ENCODE data around the gene PRKCA. TPM values are rescaled to one million over a fixed set of nuclear protein-coding genes. Genes with fewer than 3 reads are reported as not detected.

Gene PRKCA
- total RNA-seq, 2 experiments from 2014 or later, result 78.4 to 79.7 TPM

GRCh38 chr17:66573078-66573477 lies 270.7 kb downstream of the PRKCA start:
- CTCF ChIA-PET, result interaction anchor here (0.7 to 1.1 kb wide), 2 partner anchors 32 to 372 kb away, joined by 3 read pairs; no protein-coding TSS in a partner anchor

DNA sequence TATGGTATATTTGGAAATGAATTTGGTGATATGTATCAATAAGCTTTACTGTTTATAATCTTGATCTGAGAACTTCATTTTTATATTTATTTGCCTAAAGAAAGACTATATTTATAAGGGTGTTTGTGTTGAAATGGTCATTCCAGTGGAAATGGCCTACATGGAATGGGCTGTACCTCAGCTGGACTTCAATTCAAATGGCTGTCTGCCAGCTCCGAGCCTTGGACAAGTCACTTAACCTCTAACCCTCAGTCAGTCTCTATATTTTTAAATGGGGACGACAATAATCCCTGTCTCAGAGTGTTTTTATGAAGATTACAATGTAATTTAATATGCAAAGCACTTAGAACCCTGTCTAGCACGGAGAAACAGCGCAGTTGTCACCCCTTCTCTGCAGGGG lies 271.7 kb downstream of the PRKCA start:
- Mint-ChIP-seq H3K4me3 (no peak overlapping the region), H3K27ac (no peak overlapping the region), H3K9me3 (peaks cover 2% of the 10 kb centered on the region), H3K27me3 (ENCODE audit: low read depth) (no peaks in the 10 kb centered on the region), H3K36me3 (ENCODE audit: low read depth) (peaks cover 7% of the 10 kb centered on the region), H3K4me1 (ENCODE audit: low read depth) (peaks cover 28% of the 10 kb centered on the region)
- intact Hi-C loops (cut with micrococcal nuclease), result loop anchor here (10.0 kb wide), 1 partner anchor 61 kb away; no protein-coding TSS in a partner anchor
- CTCF ChIA-PET, result interaction anchor here (1.1 kb wide), 1 partner anchor 373 kb away, joined by 3 read pairs; no protein-coding TSS in a partner anchor
- no peak for DNase-seq

More at GRCh38 chr17:66573078-66573477, 270.7 kb downstream of the PRKCA start:
- intact Hi-C loops (cut with micrococcal nuclease), result loop anchor here (10.0 kb wide), 1 partner anchor 62 kb away; no protein-coding TSS in a partner anchor
- peaks cover 2% of the 10 kb centered on the region for H3K9me3 Mint-ChIP-seq
- DNase-seq, result no peak
- H3K4me3 Mint-ChIP-seq, result no peak overlapping the region
- no peaks in the 10 kb centered on the region for H3K27me3 Mint-ChIP-seq (ENCODE audit: low read depth)
- H3K36me3 Mint-ChIP-seq (ENCODE audit: low read depth), result peaks cover 3% of the 10 kb centered on the region
- no peak overlapping the region for H3K27ac Mint-ChIP-seq
- peaks cover 23% of the 10 kb centered on the region for H3K4me1 Mint-ChIP-seq (ENCODE audit: low read depth)

DNA sequence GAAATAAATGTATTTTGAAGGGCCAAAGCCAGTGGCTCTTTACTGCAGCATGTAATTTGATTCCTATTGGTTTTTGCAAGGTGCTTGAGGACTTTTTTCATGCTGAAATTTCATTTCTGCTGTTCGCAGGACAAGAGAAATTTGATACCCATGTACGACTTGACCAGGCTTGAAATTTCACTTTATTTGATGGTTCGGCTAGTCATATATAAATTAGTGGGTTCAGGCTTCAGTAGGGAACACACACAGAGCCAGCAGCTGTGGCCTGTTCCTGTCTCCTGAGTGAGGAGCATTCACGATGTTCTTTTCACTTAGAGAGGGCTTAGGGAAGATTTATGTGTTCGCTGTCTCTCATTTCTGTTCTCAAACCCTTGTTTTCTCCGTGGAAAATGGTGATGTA lies 274.1 kb downstream of the PRKCA start:
- intact Hi-C loops (cut with micrococcal nuclease), result loop anchor here (10.0 kb wide), 1 partner anchor 58 kb away; no protein-coding TSS in a partner anchor
- H3K27me3 Mint-ChIP-seq (ENCODE audit: low read depth), result no peaks in the 10 kb centered on the region
- H3K4me1 Mint-ChIP-seq (ENCODE audit: low read depth), result peaks cover 34% of the 10 kb centered on the region
- DNase-seq, result no peak
- H3K9me3 Mint-ChIP-seq, result no peaks in the 10 kb centered on the region
- no peak overlapping the region for H3K4me3 Mint-ChIP-seq
- H3K36me3 Mint-ChIP-seq (ENCODE audit: low read depth), result peaks cover 20% of the 10 kb centered on the region
- CTCF ChIA-PET, result interaction anchor here (1.0 to 1.5 kb wide), 3 partner anchors 10 to 376 kb away, joined by 3 to 4 read pairs (median 4); no protein-coding TSS in a partner anchor
- no peak overlapping the region for H3K27ac Mint-ChIP-seq

GRCh38 chr17:66577041-66577440 lies 274.6 kb downstream of the PRKCA start:
- Mint-ChIP-seq H3K27ac (no peak overlapping the region), H3K36me3 (ENCODE audit: low read depth) (peaks cover 24% of the 10 kb centered on the region), H3K4me1 (ENCODE audit: low read depth) (peaks cover 35% of the 10 kb centered on the region), H3K4me3 (no peak overlapping the region), H3K27me3 (ENCODE audit: low read depth) (no peaks in the 10 kb centered on the region), H3K9me3 (no peaks in the 10 kb centered on the region)
- CTCF ChIA-PET, result interaction anchor here (1.0 to 1.5 kb wide), 4 partner anchors 9 to 377 kb away, joined by 3 to 4 read pairs (median 4); no protein-coding TSS in a partner anchor
- intact Hi-C loops (cut with micrococcal nuclease), result loop anchor here (10.0 kb wide), 1 partner anchor 58 kb away; no protein-coding TSS in a partner anchor
- no peak for DNase-seq

DNA sequence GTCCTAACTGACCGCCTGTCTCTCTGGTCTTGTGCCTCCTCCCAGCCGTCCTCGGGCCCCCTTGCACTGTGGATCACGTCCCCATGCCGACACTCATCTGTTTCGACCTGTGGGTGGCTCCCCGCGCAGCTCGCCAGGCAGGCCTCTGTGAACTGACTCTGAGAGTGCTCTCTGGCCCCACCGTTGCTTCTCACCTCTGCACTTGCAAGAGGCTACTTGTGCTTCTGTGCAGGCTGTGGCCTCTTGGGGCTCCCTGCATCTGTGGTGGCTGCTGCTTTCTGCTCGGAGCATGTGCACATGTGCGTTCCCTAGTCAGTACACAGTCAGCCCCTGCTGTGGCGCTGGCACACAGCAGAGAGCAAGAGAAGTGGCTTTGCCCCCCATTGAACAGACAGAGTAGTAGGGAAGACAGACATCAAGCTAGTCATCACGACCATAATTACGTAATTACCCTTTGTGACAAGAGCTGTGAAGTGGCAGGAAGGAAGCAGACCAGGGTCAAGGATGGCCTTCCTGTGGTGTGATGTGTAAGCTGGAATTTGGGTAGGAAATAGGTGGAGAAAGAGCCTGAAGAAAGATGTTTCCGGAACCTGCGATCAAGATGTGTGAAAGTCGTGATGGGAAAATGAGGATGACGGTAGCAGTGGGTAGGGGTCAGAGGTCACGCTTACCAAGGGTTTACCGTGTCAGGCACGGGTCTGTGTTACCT lies 276.5 kb downstream of the PRKCA start:
- peaks cover 29% of the 10 kb centered on the region for H3K4me1 Mint-ChIP-seq (ENCODE audit: low read depth)
- CTCF ChIA-PET, result interaction anchor here (1.1 kb wide), 1 partner anchor 368 kb away, joined by 5 read pairs; no protein-coding TSS in a partner anchor
- H3K9me3 Mint-ChIP-seq, result peaks cover 4% of the 10 kb centered on the region
- no peak overlapping the region for H3K4me3 Mint-ChIP-seq
- H3K27me3 Mint-ChIP-seq (ENCODE audit: low read depth), result no peaks in the 10 kb centered on the region
- no peak for DNase-seq
- H3K27ac Mint-ChIP-seq, result no peak overlapping the region
- H3K36me3 Mint-ChIP-seq (ENCODE audit: low read depth), result peaks cover 34% of the 10 kb centered on the region
- intact Hi-C loops (cut with micrococcal nuclease), result loop anchor here (10.0 kb wide), 1 partner anchor 56 kb away; no protein-coding TSS in a partner anchor

DNA sequence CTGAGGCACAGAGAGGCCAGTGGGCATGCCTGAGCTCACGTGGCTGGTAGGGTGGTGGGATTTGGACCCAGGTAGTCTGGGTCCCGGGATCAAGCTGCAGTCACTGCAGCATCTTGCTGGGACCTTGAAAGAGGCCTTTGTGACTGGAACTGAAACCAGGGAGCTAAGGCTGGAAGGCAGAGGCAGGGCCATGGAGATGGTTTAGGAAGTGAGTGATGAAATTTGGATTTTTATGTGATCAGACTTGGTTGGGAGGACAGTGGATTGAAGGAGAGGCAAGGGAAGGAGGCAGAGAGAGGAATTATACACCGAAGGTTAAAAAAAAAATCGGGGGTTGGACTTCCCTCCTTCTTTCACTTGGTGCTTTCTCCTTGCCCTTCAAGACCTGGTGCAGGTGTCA lies 277.1 kb downstream of the PRKCA start:
- Mint-ChIP-seq H3K27ac (no peak overlapping the region), H3K9me3 (peaks cover 4% of the 10 kb centered on the region), H3K4me3 (no peak overlapping the region), H3K4me1 (ENCODE audit: low read depth) (peaks cover 30% of the 10 kb centered on the region), H3K27me3 (ENCODE audit: low read depth) (no peaks in the 10 kb centered on the region), H3K36me3 (ENCODE audit: low read depth) (peaks cover 35% of the 10 kb centered on the region)
- CTCF ChIA-PET, result interaction anchor here (0.6 to 1.1 kb wide), 2 partner anchors 10 to 369 kb away, joined by 3 to 5 read pairs; no protein-coding TSS in a partner anchor
- intact Hi-C loops (cut with micrococcal nuclease), result loop anchor here (10.0 kb wide), 1 partner anchor 55 kb away; no protein-coding TSS in a partner anchor
- DNase-seq, result no peak

DNA sequence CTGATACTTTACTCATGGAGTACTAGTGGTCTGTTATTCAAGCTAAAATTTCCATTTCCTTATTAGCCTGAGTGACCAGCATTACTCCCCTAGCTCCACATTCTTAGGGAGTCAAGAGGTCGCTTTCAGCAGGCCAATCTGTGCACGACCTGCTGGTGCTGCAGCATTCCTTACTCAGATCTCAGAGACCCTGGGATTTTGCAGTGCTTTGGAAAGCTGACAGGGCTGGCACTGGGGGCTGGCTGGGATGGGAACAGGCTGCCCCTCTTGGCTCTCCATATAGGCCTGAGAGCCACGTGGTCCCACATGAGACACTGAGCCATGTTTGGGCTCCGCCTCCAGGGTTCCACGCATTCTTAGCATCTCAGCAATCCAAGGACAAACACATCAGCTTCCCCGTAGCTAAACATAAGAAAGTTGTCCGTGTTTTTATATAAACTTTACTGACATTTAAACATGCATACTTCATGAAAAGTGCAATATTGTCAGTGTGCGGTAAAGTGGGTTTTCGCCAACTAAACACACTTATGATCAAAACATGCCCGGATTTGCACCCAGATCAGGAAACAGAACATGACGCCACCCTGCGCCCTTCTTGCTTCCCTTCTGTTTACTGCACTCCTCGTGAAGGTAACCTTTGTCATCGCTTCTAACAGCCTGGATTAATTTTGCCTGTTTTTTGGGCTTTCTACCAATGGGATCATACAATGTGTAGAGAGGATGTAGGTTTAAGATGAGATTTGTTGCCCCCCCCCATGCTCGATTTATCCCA lies 278.0 kb downstream of the PRKCA start:
- H3K4me3 Mint-ChIP-seq, result no peak overlapping the region
- H3K9me3 Mint-ChIP-seq, result peaks cover 4% of the 10 kb centered on the region
- H3K36me3 Mint-ChIP-seq (ENCODE audit: low read depth), result peaks cover 37% of the 10 kb centered on the region
- no peaks in the 10 kb centered on the region for H3K27me3 Mint-ChIP-seq (ENCODE audit: low read depth)
- no peak for DNase-seq
- no peak overlapping the region for H3K27ac Mint-ChIP-seq
- intact Hi-C loops (cut with micrococcal nuclease), result no loop called here
- CTCF ChIA-PET, result interaction anchor here (0.6 to 0.7 kb wide), 2 partner anchors 11 to 350 kb away, joined by 3 read pairs; no protein-coding TSS in a partner anchor
- peaks cover 35% of the 10 kb centered on the region for H3K4me1 Mint-ChIP-seq (ENCODE audit: low read depth)

DNA sequence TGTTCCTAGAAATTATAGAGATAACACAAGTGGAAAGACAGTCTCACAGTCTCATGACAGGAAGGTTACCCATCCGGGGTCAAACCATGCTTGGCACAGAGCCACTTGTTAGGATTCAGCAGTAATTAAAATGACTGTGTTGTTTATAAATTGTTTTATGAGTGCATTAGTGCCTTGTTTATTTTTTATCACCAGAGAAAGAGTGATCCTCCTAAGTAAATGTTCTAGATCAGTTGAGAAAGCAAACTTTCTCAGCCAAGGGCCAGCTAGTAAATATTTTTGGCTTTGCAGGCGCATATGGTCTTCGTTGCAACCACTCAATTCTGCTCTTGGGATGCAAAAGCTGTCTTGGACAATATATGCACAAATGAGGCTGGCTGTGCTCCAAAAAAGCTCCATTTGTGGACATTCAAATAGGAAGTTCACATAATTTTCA lies 278.6 kb downstream of the PRKCA start:
- Mint-ChIP-seq H3K36me3 (ENCODE audit: low read depth) (peaks cover 37% of the 10 kb centered on the region), H3K4me1 (ENCODE audit: low read depth) (peaks cover 41% of the 10 kb centered on the region), H3K27ac (no peak overlapping the region), H3K9me3 (peaks cover 4% of the 10 kb centered on the region), H3K27me3 (ENCODE audit: low read depth) (no peaks in the 10 kb centered on the region), H3K4me3 (no peak overlapping the region)
- intact Hi-C loops (cut with micrococcal nuclease), result no loop called here
- no peak for DNase-seq
- CTCF ChIA-PET, result interaction anchor here (0.7 kb wide), 1 partner anchor 351 kb away, joined by 3 read pairs; no protein-coding TSS in a partner anchor

DNA sequence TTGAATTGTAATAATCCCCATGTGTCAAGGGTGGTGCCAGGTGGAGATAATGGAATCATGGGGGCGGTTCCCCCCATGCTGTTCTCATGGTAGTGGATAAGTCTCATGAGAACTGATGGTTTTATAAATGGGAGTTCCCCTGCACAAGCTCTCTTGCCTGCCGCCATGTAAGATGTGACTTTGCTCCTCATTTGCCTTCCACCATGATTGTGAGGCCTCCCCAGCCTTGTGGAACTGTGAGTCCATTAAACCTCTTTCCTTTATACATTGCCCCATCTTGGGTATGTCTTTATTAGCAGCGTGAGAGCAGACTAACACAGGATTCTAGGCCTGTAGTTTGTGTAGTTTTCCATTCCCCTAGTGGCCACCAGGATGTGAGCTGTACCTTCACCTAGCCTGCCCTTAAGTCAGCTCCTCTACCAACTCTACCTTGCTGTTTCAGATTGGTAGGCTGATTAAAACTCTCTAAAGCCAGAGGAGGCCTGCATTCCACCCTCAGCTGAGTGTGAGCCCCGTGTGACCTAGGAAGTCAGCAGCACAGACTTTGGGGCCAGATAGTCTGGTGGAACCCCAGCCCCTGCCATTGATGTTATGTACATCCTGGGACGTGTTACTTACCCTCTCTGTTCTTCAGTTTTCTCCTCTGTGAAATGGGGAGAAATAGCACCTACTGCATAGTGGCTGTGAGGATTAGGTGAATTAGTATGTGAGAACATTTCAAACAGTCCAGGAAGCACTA lies 280.1 kb downstream of the PRKCA start:
- DNase-seq, result no peak
- intact Hi-C loops (cut with micrococcal nuclease), result no loop called here
- Mint-ChIP-seq H3K27ac (no peak overlapping the region), H3K4me3 (no peak overlapping the region), H3K36me3 (ENCODE audit: low read depth) (peaks cover 37% of the 10 kb centered on the region), H3K27me3 (ENCODE audit: low read depth) (no peaks in the 10 kb centered on the region), H3K9me3 (peaks cover 4% of the 10 kb centered on the region), H3K4me1 (ENCODE audit: low read depth) (peaks cover 47% of the 10 kb centered on the region)
- CTCF ChIA-PET, result interaction anchor here (0.8 kb wide), 1 partner anchor 73 kb away, joined by 4 read pairs; no protein-coding TSS in a partner anchor

GRCh38 chr17:66583112-66583748 lies 280.8 kb downstream of the PRKCA start:
- intact Hi-C loops (cut with micrococcal nuclease), result no loop called here
- no peak for DNase-seq
- Mint-ChIP-seq H3K9me3 (peaks cover 4% of the 10 kb centered on the region), H3K27me3 (ENCODE audit: low read depth) (no peaks in the 10 kb centered on the region), H3K4me3 (no peak overlapping the region), H3K4me1 (ENCODE audit: low read depth) (peaks cover 50% of the 10 kb centered on the region), H3K27ac (no peak overlapping the region), H3K36me3 (ENCODE audit: low read depth) (peaks cover 35% of the 10 kb centered on the region)
- CTCF ChIA-PET, result interaction anchor here (0.8 kb wide), 1 partner anchor 73 kb away, joined by 4 read pairs; no protein-coding TSS in a partner anchor

- H3K9me3 Mint-ChIP-seq, result peaks cover 4% of the 10 kb centered on the region
- no peak overlapping the region for H3K4me3 Mint-ChIP-seq
- DNase-seq, result no peak
- H3K36me3 Mint-ChIP-seq (ENCODE audit: low read depth), result peaks cover 25% of the 10 kb centered on the region
- peaks cover 39% of the 10 kb centered on the region for H3K4me1 Mint-ChIP-seq (ENCODE audit: low read depth)
- intact Hi-C loops (cut with micrococcal nuclease), result no loop called here
- H3K27ac Mint-ChIP-seq, result no peak overlapping the region
- no peaks in the 10 kb centered on the region for H3K27me3 Mint-ChIP-seq (ENCODE audit: low read depth)
- CTCF ChIA-PET, result no interaction called here
These were observed 282.5 kb downstream of the PRKCA start for GRCh38 chr17:66584927-66585326.

Measured in activated naive CD4-positive, alpha-beta T cell treated with anti-CD3 and anti-CD28 coated beads for 36 hours (primary cell).